ENCODE data around the gene TOP3A. TPM values are rescaled to one million over a fixed set of nuclear protein-coding genes. Genes with fewer than 3 reads are reported as not detected.

TOP3A gene
- total RNA-seq, 2 experiments from 2014 or later: 59.0 to 59.5 TPM

DNA sequence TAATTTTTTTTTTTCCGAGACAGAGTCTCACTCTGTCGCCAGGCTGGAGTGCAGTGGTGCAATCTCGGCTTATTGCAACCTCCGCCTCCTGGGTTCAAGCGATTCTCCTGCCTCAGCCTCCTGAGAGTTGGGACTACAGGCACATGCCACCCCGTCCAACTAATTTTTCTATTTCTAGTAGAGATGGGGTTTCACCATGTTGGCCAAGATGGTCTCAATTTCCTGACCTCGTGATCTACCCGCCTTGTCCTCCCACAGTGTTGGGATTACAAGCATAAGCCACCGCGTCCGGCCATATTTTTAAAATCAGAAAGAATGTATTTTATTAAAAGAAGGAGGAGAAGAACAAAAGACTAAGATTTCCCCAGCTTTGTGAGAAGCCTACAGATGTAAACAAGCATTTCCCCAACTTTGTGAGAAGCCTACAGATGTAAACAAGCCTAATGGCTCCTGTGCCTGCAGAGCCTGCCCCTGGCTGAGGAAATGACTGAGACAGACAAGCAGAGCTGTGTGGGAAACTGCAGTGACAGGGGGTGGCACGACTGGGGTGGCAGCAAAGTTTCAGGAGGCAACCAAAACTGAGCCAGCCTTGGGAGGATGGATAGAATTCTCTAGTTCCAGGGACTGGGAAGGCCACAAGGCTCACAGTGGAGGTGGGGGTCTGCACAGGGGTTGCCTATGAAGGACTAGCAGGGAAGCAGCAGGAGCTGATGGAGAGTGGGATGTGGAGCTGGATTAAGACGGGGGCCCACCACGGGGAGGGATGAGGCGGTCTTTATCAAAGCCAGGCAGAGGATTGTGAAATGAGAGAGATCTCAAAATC, 22.9 kb downstream of the TOP3A start:
- peaks cover 50% of the 10 kb centered on the region for H3K36me3 Mint-ChIP-seq (ENCODE audit: low read depth)
- no peaks in the 10 kb centered on the region for H3K4me1 Mint-ChIP-seq (ENCODE audit: low read depth)
- intact Hi-C loops (cut with micrococcal nuclease): no loop called here

DNA sequence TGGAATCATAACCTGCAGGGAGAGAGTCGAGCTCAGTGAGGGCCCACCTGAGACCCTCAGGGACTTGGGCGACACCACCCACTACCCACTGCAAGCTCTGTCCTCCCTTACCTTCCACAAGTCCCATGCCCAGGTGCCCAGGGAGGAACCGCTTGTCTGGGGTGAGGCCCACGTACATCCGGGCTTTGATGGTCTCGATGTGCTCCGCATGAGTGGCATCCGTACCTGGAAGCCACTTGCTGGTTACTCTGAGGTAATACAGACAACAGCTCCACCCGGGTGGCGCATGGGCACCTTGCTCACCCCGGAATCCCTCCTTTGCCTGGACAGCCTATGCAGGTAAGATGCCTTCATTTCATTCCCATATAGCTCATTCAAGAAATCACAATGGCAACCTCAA, 29.5 kb downstream of the TOP3A start:
- Mint-ChIP-seq H3K27ac (peak overlapping the region; percentile 20), H3K36me3 (ENCODE audit: low read depth) (peaks cover 47% of the 10 kb centered on the region), H3K4me1 (ENCODE audit: low read depth) (no peaks in the 10 kb centered on the region), H3K9me3 (no peaks in the 10 kb centered on the region), H3K27me3 (ENCODE audit: low read depth) (no peaks in the 10 kb centered on the region), H3K4me3 (no peak overlapping the region)
- CTCF ChIA-PET: interaction anchor here (1.1 kb wide), 1 partner anchor 80 kb away, joined by 3 read pairs; no protein-coding TSS in a partner anchor
- DNase-seq: no peak
- intact Hi-C loops (cut with micrococcal nuclease): no loop called here

More for the DNA sequence above, 22.9 kb downstream of the TOP3A start:
- no peaks in the 10 kb centered on the region for H3K27me3 Mint-ChIP-seq (ENCODE audit: low read depth)
- no peak overlapping the region for H3K4me3 Mint-ChIP-seq
- DNase-seq: no peak
- no peaks in the 10 kb centered on the region for H3K9me3 Mint-ChIP-seq
- no peak overlapping the region for H3K27ac Mint-ChIP-seq
- CTCF ChIA-PET: no interaction called here

DNA sequence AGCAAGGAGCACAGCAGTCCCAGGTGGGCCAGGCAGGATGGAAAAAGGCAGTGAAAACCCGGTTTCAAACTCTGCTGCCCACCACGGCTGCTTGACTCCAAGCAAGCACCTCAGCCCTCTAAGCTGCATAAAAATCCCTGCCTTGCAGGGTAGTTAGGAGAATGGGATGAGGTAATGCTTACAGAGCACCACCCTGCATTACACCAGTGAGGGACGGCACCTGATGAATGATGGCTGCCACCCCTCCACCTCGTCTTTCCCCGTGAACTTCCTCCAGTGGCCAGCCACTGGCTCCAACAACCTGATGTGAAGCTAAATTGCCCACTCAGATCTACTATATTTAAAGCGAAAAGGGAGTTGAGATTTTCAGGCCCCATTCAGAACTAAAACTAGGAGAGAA, 33.0 kb downstream of the TOP3A start:
- CTCF ChIA-PET: no interaction called here
- no peaks in the 10 kb centered on the region for H3K27me3 Mint-ChIP-seq (ENCODE audit: low read depth)
- intact Hi-C loops (cut with micrococcal nuclease): no loop called here
- no peak for DNase-seq
- H3K27ac Mint-ChIP-seq: no peak overlapping the region
- H3K36me3 Mint-ChIP-seq (ENCODE audit: low read depth): peaks cover 38% of the 10 kb centered on the region
- no peak overlapping the region for H3K4me3 Mint-ChIP-seq
- H3K9me3 Mint-ChIP-seq: no peaks in the 10 kb centered on the region
- H3K4me1 Mint-ChIP-seq (ENCODE audit: low read depth): no peaks in the 10 kb centered on the region

DNA sequence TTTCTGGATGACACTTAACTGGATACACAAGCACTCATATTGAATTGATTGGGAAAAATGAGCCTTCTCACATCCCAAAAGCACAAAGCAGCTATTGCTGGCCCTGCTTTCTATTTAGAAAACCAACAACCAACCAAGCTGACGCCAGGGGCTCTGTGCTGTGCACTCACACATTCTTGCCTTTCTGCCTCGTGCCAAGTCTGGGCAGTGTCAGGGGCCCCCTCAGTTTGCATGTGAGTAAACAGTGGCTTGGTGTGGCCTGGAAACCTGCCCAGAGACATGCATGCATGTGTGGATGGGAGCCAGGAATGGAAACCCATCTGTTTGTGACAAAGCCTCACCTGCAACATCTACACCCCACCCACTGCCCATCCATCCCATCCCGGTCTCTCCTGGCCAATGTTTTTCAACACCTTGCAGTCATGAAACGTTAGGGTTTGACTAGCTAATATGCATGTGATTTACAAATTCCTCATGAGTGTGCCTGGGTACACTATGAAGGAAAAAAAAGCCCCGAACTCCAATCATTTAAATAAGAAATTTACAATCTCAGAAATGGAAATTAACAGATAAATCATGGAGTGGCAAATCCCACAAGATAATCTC, 33.9 kb downstream of the TOP3A start:
- Mint-ChIP-seq H3K36me3 (ENCODE audit: low read depth) (peaks cover 41% of the 10 kb centered on the region), H3K4me1 (ENCODE audit: low read depth) (no peaks in the 10 kb centered on the region), H3K4me3 (no peak overlapping the region), H3K27ac (no peak overlapping the region), H3K9me3 (no peaks in the 10 kb centered on the region), H3K27me3 (ENCODE audit: low read depth) (no peaks in the 10 kb centered on the region)
- intact Hi-C loops (cut with micrococcal nuclease): no loop called here
- DNase-seq: no peak
- CTCF ChIA-PET: interaction anchor here (1.2 kb wide), 1 partner anchor 16 kb away, joined by 4 read pairs; no protein-coding TSS in a partner anchor

DNA sequence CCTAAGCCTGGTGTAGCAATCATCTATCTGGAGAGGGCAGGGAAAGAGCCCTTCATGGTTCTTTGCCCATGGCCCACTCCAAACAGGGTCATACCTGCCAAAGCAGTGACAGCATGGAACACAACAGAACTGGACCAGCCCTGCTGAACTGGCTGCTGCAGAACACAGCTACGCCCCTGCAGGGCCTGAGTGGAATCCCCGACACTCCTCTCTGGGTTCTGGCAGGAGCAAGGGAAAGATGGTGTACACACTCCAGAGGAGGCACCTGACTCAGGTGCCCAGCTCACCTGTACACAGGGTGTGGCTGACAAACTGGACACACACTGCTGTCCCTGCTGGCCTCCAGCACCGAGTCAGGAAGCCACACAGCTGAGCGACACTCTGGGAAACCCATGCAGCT, 34.5 kb downstream of the TOP3A start:
- no peak for DNase-seq
- peaks cover 35% of the 10 kb centered on the region for H3K36me3 Mint-ChIP-seq (ENCODE audit: low read depth)
- no peak overlapping the region for H3K4me3 Mint-ChIP-seq
- intact Hi-C loops (cut with micrococcal nuclease): no loop called here
- CTCF ChIA-PET: interaction anchor here (1.2 kb wide), 1 partner anchor 15 kb away, joined by 4 read pairs; no protein-coding TSS in a partner anchor
- H3K27me3 Mint-ChIP-seq (ENCODE audit: low read depth): no peaks in the 10 kb centered on the region
- no peak overlapping the region for H3K27ac Mint-ChIP-seq
- no peaks in the 10 kb centered on the region for H3K4me1 Mint-ChIP-seq (ENCODE audit: low read depth)
- no peaks in the 10 kb centered on the region for H3K9me3 Mint-ChIP-seq

DNA sequence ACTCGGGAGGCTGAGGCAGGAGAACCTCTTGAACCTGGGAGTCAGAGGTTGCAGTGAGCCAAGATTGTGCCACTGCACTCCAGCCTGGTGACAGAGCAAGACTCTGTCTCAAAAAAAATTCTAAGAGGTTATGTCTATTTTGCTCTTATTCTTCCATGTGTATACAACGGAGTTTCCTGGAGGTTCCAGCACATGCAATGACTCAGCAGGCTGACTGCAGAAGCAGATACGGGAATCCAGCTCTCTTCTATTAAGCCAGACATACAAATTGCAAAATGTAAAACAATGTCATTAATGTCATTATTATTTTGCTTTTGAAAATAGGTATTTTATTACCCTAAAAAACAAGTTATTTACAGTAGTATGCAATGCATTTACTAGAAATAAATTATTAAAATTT, 35.9 kb downstream of the TOP3A start:
- intact Hi-C loops (cut with micrococcal nuclease): no loop called here
- CTCF ChIA-PET: no interaction called here
- Mint-ChIP-seq H3K4me3 (no peak overlapping the region), H3K4me1 (ENCODE audit: low read depth) (no peaks in the 10 kb centered on the region), H3K27me3 (ENCODE audit: low read depth) (no peaks in the 10 kb centered on the region), H3K9me3 (no peaks in the 10 kb centered on the region), H3K27ac (no peak overlapping the region), H3K36me3 (ENCODE audit: low read depth) (peaks cover 27% of the 10 kb centered on the region)
- DNase-seq: no peak

DNA sequence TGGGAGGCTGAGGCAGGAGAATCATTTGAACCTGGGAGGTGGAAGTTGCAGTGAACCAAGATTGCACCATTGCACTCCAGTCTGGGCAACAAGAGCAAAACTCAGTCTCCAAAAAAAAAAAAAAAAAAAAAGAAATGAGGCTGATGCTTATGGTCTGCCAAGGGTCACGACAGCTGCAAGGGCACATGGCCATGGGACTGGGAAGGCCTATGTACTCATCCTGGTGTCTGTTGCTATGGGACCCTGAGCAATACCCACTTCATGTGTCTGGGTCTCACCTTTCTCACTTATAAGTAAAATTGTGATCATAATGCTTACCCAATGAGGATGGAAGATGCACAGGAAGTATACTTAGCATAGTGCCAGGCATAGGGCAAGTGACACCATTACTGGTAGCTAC, 37.7 kb downstream of the TOP3A start:
- Mint-ChIP-seq H3K36me3 (ENCODE audit: low read depth) (peaks cover 15% of the 10 kb centered on the region), H3K9me3 (no peaks in the 10 kb centered on the region), H3K4me3 (no peak overlapping the region), H3K4me1 (ENCODE audit: low read depth) (no peaks in the 10 kb centered on the region), H3K27ac (no peak overlapping the region), H3K27me3 (ENCODE audit: low read depth) (no peaks in the 10 kb centered on the region)
- CTCF ChIA-PET: no interaction called here
- intact Hi-C loops (cut with micrococcal nuclease): no loop called here
- no peak for DNase-seq

DNA sequence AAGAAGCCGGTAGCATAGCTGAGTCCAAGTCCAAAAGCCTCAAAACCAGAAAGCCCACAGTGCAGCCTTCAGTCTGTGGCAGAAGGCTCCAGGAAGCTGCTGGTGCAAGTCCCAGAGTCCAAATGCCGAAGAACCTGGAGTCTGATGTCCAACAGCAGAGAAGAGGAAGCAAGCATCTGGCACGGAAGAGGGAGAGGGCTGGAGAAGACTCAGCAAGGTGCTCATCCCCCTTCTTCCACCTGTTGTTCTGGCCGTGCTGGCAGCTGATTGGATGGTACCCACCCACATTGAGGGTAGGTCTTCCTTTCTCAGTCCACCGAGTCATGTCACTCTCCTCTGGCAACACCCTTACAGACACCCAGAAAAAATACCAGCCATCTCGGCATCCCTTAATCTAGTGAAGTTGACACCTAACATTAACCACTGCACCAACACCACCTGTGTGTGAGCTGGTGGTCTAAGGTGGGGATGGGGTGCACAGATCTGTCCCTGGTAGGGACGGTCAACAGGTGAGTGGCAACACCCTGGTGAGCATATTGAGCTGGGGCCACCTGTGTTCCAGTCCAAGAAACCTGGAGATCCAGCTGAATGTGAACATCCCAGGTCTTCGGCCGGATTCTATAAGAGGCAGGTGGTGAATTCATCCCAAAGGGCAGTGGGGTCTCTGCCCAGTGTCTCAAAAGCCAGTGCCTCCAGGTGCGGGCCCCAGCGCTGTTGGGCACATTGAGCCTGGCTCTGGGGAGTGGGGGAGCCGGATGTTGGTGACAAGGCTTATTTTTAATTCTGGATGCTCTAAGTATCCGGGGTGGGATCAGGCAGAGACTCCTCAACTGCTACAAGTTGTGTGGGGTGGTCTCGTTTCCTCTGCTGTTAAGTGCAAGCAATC, 44.5 kb downstream of the TOP3A start:
- no peaks in the 10 kb centered on the region for H3K27me3 Mint-ChIP-seq (ENCODE audit: low read depth)
- CTCF ChIA-PET: no interaction called here
- no peak for DNase-seq

DNA sequence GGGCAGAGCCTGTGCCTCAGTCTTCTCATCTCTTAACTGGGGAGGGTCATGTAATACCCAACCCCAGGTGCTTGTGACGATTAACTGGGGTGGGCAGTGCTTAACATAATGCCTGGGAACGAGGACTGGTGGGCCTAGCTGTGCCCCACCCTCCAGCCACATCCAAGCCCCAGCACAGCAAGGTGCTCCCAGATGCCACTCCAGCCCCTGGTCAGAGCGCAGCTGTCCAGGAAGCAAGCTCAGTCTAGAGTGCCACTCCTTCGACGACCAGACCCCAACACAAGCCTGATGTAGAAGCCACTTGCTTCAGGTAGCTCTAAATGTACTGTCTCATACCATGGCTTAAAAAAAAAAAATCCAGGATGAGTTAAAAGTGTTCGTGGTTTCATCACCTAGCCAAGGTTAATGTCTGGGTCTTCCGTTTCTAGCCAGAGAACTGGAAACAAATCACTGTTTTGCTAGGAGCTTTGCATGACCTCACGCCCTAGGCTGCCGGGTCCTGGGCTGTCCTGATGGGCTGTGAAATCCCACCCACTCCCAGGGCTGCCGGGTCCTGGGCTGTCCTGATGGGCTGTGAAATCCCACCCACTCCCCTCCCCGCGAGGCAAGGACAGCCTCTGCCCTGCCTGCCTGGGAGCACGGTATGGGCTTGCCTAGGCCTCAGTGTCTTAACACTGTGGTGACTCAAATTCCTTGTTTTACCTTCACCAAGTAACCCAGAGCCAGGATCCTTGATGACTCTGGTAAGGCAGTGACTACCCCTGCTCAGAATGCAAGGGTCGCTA, 46.7 kb downstream of the TOP3A start:
- Mint-ChIP-seq H3K4me3 (no peak overlapping the region), H3K27ac (no peak overlapping the region), H3K4me1 (ENCODE audit: low read depth) (peaks cover 4% of the 10 kb centered on the region), H3K27me3 (ENCODE audit: low read depth) (no peaks in the 10 kb centered on the region), H3K36me3 (ENCODE audit: low read depth) (peaks cover 2% of the 10 kb centered on the region), H3K9me3 (no peaks in the 10 kb centered on the region)
- CTCF ChIA-PET: no interaction called here
- no peak for DNase-seq
- intact Hi-C loops (cut with micrococcal nuclease): loop anchor here (10.0 kb wide), 1 partner anchor 313 kb away; no protein-coding TSS in a partner anchor

More for the DNA sequence above, 44.5 kb downstream of the TOP3A start:
- peaks cover 4% of the 10 kb centered on the region for H3K4me1 Mint-ChIP-seq (ENCODE audit: low read depth)
- intact Hi-C loops (cut with micrococcal nuclease): no loop called here
- peaks cover 2% of the 10 kb centered on the region for H3K36me3 Mint-ChIP-seq (ENCODE audit: low read depth)
- H3K9me3 Mint-ChIP-seq: no peaks in the 10 kb centered on the region
- no peak overlapping the region for H3K4me3 Mint-ChIP-seq
- no peak overlapping the region for H3K27ac Mint-ChIP-seq

DNA sequence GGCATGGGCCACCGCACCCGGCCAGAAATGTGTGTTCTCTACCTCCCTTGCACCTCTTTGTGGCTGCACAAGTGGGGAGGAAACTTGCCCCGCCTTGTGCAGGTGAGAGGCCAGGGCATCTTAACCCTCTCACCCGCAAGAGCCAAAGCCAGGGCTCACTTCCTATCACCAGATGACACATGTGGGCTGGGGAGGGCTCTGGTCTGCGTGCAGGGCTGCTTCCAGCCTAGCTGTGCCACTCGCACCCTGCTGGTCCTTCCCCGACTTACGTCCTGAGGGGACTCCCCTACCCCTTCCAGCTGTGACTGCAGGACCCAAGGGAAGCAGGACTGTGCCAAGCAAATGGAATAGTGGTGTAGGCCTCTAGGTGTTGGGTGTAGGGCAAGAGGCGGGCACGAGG, 47.4 kb downstream of the TOP3A start:
- H3K9me3 Mint-ChIP-seq: no peaks in the 10 kb centered on the region
- DNase-seq: no peak
- no peaks in the 10 kb centered on the region for H3K36me3 Mint-ChIP-seq (ENCODE audit: low read depth)
- no peak overlapping the region for H3K27ac Mint-ChIP-seq
- intact Hi-C loops (cut with micrococcal nuclease): loop anchor here (10.0 kb wide), 1 partner anchor 313 kb away; no protein-coding TSS in a partner anchor
- CTCF ChIA-PET: no interaction called here
- no peak overlapping the region for H3K4me3 Mint-ChIP-seq
- H3K4me1 Mint-ChIP-seq (ENCODE audit: low read depth): peaks cover 4% of the 10 kb centered on the region
- no peaks in the 10 kb centered on the region for H3K27me3 Mint-ChIP-seq (ENCODE audit: low read depth)

DNA sequence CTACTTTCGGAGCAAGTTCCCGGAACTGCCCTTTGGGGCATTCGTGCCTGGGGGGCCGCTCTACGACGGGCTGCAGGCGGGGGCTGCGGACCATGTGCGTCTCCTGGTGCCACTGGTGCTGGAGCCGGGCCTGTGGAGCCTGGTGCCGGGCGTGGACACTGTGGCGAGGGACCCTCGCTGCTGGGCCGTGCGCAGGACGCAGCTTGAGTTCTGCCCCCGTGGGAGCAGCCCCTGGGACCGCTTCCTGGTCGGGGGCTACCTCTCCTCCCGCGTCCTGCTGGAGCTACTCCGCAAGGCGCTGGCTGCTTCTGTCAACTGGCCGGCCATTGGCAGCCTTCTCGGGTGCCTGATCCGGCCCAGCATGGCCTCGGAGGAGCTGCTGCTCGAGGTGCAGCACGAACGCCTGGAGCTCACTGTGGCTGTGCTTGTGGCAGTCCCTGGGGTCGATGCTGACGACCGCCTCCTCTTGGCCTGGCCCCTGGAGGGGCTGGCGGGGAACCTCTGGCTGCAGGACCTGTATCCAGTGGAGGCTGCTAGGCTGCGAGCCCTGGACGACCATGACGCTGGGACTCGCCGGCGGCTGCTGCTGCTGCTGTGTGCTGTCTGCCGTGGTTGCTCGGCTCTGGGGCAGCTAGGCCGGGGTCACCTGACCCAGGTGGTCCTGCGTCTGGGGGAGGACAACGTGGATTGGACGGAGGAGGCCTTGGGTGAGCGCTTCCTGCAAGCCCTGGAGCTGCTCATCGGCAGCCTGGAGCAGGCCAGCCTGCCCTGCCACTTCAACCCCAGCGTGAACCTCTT, 50.7 kb downstream of the TOP3A start:
- Mint-ChIP-seq H3K27me3 (ENCODE audit: low read depth) (no peaks in the 10 kb centered on the region), H3K36me3 (ENCODE audit: low read depth) (no peaks in the 10 kb centered on the region), H3K4me3 (no peak overlapping the region), H3K9me3 (no peaks in the 10 kb centered on the region), H3K27ac (no peak overlapping the region), H3K4me1 (ENCODE audit: low read depth) (peaks cover 19% of the 10 kb centered on the region)
- CTCF ChIA-PET: interaction anchor here (1.0 to 1.1 kb wide), 2 partner anchors 16 to 46 kb away, joined by 3 read pairs; no protein-coding TSS in a partner anchor
- intact Hi-C loops (cut with micrococcal nuclease): loop anchor here (10.0 kb wide), 1 partner anchor 309 kb away; no protein-coding TSS in a partner anchor
- no peak for DNase-seq

All from activated naive CD4-positive, alpha-beta T cell treated with anti-CD3 and anti-CD28 coated beads for 36 hours (primary cell).